H1 (cell line): ENCODE measurements around the gene TSPAN9. TPM values are rescaled to one million over a fixed set of nuclear protein-coding genes. Genes with fewer than 3 reads are reported as not detected.

ENCODE experiments used
- BACH1 ChIP-seq: IDR thresholded peaks from 2 replicates; pipeline ENCODE4 v1.6.1; 2012; ENCODE audit warnings: low read length, improper control_type of control experiment
- CREB1 ChIP-seq: IDR thresholded peaks from 2 replicates; pipeline ENCODE4 v1.6.1; 2012; ENCODE audit warnings: inconsistent platforms
- CTCF ChIP-seq, 3 experiments: IDR thresholded peaks; 1 replicate in 2 of 3; 2 replicates in 1 of 3; pipeline versions ENCODE4 v1.5.1 to v1.6.1; 2011; ENCODE audit warnings: low read length in 3 of 3, mild to moderate bottlenecking in 3 of 3, inconsistent platforms in 2 of 3, low read depth in 1 of 3, moderate library complexity in 1 of 3; ENCODE audit not compliant: insufficient read depth in 1 of 3; ENCODE audit errors: control extremely low read depth in 1 of 3
- EP300 ChIP-seq, 2 experiments: IDR thresholded peaks; 1 replicate in 1 of 2; 2 replicates in 1 of 2; pipeline ENCODE4 v1.6.1; 2011 to 2012; ENCODE audit warnings: low read depth in 2 of 2, low read length in 2 of 2, mild to moderate bottlenecking in 2 of 2, borderline replicate concordance in 1 of 2, inconsistent platforms in 1 of 2, moderate library complexity in 1 of 2
- MAX ChIP-seq: IDR thresholded peaks from 2 replicates; pipeline ENCODE4 v1.6.1; 2012; ENCODE audit warnings: inconsistent platforms
- NANOG ChIP-seq: IDR thresholded peaks from 2 replicates; pipeline ENCODE4 v1.6.1; 2011; ENCODE audit warnings: low read length, low read depth, mild to moderate bottlenecking, inconsistent platforms; ENCODE audit not compliant: insufficient read depth, poor library complexity, severe bottlenecking
- RAD21 ChIP-seq, 2 experiments: IDR thresholded peaks in 1 of 2; conservative IDR thresholded peaks in 1 of 2; 2 replicates each; pipeline ENCODE4 v1.6.1; 2011; ENCODE audit warnings: low read depth in 2 of 2, low read length in 2 of 2, improper control_type of control experiment in 1 of 2, inconsistent platforms in 1 of 2, mild to moderate bottlenecking in 1 of 2, moderate library complexity in 1 of 2
- RXRA ChIP-seq: IDR thresholded peaks from 2 replicates; pipeline ENCODE4 v1.6.1; 2011; ENCODE audit warnings: low read depth, mild to moderate bottlenecking, low read length, moderate library complexity; ENCODE audit not compliant: insufficient read depth
- SIN3A ChIP-seq, 2 experiments: IDR thresholded peaks in 1 of 2; conservative IDR thresholded peaks in 1 of 2; 2 replicates each; pipeline ENCODE4 v1.6.1; 2011 to 2012; ENCODE audit warnings: low read length in 2 of 2, improper control_type of control experiment in 1 of 2, low read depth in 1 of 2, mild to moderate bottlenecking in 1 of 2
- SUZ12 ChIP-seq: fragments of 200-600 bp; sonication (generic); IDR thresholded peaks from 2 replicates; pipeline ENCODE4 v1.6.1; 2012; ENCODE audit warnings: mild to moderate bottlenecking, inconsistent platforms, low read length, moderate library complexity, mixed read lengths
- TBP ChIP-seq: IDR thresholded peaks from 2 replicates; pipeline ENCODE4 v1.6.1; 2011; ENCODE audit warnings: low read depth, low read length, improper control_type of control experiment
- TEAD4 ChIP-seq: IDR thresholded peaks from 2 replicates; pipeline ENCODE4 v1.6.1; 2012; ENCODE audit warnings: low read depth, low read length, inconsistent platforms, mixed read lengths
- USF2 ChIP-seq: IDR thresholded peaks from 2 replicates; pipeline ENCODE4 v1.6.1; 2011; ENCODE audit warnings: low read length, improper control_type of control experiment
- YY1 ChIP-seq: IDR thresholded peaks from 2 replicates; pipeline ENCODE4 v1.6.1; 2011; ENCODE audit warnings: low read depth, mild to moderate bottlenecking, low read length
- polyA plus RNA-seq, 7 experiments: library from polyadenylated mRNA; depleted of rRNA in 3 of 7; stranded (reverse) in 5 of 7; unstranded in 2 of 7; fragments of >200 nt in 5 of 7; fragments of 200-250 nt in 2 of 7; gene quantifications; 1 replicate in 5 of 7; 2 replicates in 1 of 7; 4 replicates in 1 of 7; pipeline versions ENCODE4 v1.2.1 to v1.2.3, GENCODE V29; 2011 to 2013; ENCODE audit warnings: missing spikeins in 2 of 7, mixed read lengths in 2 of 7
- total RNA-seq: library from RNA; stranded (reverse); fragmentation: NEBNext Ultra II Directional; extraction: Animal tissue kit (Norgen Biotek cat#: 25700); gene quantifications from 2 replicates; pipeline ENCODE4 v1.2.1, GENCODE V29; 2021

TSPAN9 gene
- total and polyA plus RNA-seq, 2 of the 8 experiments (the other 6 are each of a cell fraction or from before 2014, with no cell fraction given), result 11.5 to 29.1 TPM

GRCh38 chr12:3299929-3300832, 223.0 kb downstream of the TSPAN9 start (continued):
- no peak for TF ChIP-seq SUZ12
- no peak for TF ChIP-seq RXRA
- peak in 1 of 2 experiments; percentile 58; a peak in 1 of 4 replicates for TF ChIP-seq SIN3A (conservative IDR thresholded peaks at IDR 0.05 in 1 of 2, IDR thresholded peaks at IDR 0.05 in 1 of 2; ENCODE audit: low read depth in 1 of 2, low read length in 2 of 2)
- TF ChIP-seq EP300 (IDR thresholded peaks at IDR 0.05; ENCODE audit: borderline replicate concordance in 1 of 2, low read depth in 2 of 2, low read length in 2 of 2), result peak in 1 of 2 experiments; percentile 33; a peak in 1 of 3 replicates
- no peak for TF ChIP-seq NANOG
- TF ChIP-seq TBP, result no peak; the same call in 1 of the 2 replicates
- 0 out of 2 replicates have a peak, but pooled peaks have one; percentile 23 for TF ChIP-seq CREB1
- 0 out of 2 replicates have a peak, but pooled peaks have one; percentile 16 for TF ChIP-seq BACH1
- TF ChIP-seq TEAD4, result peak; percentile 30; the same call in 1 of the 2 replicates
- peak in 2 of 3 experiments; percentile 97 to 98; a peak in 3 of 4 replicates for TF ChIP-seq CTCF (IDR thresholded peaks at IDR 0.05; ENCODE audit: control extremely low read depth in 1 of 3, insufficient read depth in 1 of 3, low read depth in 1 of 3, low read length in 3 of 3)
- TF ChIP-seq YY1, result peak; percentile 76
- peak; percentile 49 for TF ChIP-seq MAX
- TF ChIP-seq RAD21 (IDR thresholded peaks at IDR 0.05 in 1 of 2, conservative IDR thresholded peaks at IDR 0.05 in 1 of 2; ENCODE audit: low read depth in 2 of 2, low read length in 2 of 2), result peak; percentile 93 to 98
- TF ChIP-seq USF2, result no peak
